NOMO-1 (cell line): ENCODE results near the gene SOAT1.
A peak's percentile ranks its signal among the peaks of the same experiment; 100 is the strongest.

Experiments
- DNase-seq, 2 experiments: peaks; one replicate each; lab custom pipeline; 2025; ENCODE audit not compliant: unreplicated experiment in 2 of 2; lab: John Stamatoyannopoulos, UW

SOAT1 gene

DNA sequence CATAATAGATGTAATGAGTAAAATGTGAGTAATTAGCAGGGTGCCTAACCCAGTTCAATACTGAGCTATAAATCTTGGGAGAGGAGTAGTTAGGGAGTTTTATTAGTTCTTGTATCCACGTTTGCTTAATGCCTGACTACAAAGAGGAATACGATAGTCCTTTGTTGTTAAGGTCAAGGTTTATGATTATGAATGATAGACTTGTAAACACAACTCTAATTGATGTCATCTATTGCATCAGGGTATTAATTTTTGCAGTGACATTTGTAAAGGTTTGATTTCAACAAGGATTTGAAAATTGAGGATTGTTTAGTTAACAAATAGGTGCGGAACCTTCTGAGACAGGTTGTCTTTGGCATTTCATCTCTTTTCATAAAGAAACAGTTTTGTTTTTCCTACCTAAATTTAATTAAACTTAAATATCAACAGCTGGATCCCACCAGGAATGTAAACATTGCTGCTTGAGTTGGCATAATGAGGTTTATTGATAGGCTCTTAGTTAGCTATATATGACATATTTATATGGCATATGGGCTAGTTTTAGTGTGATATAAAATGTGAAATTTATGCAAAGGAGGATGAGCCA, 9.7 kb downstream of the SOAT1 start:
- no peak for DNase-seq

DNA sequence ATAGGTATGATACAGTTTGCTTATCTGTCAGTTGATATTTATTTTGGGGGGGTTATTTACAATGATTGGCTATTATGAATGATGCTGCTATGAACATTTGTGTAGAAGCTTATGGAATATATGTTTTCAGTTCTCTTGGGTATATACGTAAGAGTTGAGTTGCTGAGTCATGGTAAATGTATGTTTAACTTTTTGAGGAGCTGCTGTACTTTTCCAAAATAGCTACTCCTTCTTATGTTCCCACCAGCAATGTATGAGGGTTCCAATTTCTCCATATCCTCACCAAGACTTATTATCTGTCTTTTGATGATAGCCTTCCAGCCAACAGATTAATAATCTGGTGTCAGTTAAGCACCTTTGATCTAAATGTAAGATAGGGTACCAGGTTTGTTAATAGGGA, 11.9 kb downstream of the SOAT1 start:
- no peak for DNase-seq

DNA sequence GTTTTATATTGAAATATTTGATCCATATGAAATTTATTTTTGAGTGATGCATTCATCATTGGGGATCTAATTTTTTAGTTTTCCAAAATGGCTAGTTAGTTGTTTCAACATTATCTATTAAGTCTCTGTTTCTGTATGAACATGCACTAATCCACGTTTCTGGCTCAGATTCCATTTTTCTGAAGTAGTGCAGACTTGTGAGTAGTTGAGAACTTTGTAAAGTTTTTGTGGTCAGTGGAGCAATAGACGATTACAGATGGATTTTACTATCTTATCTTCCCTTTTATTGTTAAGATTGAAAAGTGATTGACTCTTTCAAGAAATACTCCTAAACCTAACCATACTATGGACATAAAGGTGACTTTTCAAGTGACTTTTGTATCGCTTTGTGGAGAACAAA, 16.7 kb downstream of the SOAT1 start:
- peak in 1 of 2 experiments; percentile 3 for DNase-seq

DNA sequence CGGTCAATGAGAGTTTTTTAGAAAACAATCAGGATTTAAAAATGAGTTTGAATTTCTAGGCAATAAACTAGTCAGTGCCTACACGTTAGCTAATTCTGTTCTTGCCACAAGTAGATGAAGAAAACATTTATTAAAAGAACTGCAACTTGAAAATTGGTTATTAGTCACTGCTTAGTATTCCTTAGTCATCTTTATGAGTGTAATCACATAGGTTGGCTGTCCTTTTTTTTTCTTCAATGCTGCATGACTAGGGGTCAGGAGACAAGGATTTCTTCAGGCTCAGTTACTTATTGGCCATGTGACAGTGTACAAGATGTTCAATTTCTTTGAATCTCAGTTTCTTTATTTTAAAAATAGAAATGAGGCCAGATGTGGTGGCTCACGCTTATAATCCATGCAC, 17.1 kb downstream of the SOAT1 start:
- DNase-seq: peak in 1 of 2 experiments; percentile 9

DNA sequence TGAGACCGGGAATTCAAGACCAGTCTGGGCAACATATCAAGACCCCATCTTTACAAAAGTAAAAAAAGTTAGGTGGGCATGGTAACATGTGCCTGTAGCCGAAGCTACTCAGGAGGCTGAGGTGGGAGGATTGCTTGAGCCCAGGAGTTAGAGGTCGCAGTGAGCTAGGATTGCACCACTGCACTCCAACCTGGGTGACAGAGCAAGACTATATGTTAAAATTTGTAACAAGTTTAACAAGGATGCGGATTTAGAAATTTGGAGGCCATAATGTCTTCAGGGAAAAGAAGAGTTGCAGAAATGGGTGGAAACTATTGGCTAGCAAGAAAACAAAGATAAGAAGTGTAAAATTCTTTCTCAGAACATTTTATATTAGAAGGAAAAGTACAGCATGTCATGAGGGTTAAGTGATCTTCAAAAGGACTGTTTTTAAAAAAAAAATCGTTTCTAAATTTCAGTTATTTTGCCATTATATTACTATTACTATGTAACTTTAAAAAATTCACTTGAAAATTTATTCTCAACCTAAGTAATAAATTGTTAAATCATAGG, 17.6 kb downstream of the SOAT1 start:
- no peak for DNase-seq

DNA sequence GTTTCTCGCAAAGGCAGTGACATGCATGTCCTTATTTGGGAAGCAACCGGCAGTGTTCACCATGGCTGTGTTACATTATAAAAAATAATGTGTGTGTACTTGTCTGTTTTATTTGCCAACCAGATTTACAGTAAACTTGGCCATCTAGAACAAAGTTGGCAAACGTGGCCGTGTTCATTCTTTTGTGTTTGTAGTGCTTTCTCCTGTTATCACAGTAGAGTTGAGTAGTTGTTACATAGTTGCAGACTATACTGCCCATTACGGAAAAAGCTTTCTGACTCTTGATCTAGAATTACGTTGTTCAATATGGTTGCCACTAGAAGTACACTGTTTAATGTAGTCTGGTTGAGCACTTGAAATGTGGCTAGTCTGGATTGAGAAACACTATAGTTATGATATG, 19.4 kb downstream of the SOAT1 start:
- DNase-seq: no peak

DNA sequence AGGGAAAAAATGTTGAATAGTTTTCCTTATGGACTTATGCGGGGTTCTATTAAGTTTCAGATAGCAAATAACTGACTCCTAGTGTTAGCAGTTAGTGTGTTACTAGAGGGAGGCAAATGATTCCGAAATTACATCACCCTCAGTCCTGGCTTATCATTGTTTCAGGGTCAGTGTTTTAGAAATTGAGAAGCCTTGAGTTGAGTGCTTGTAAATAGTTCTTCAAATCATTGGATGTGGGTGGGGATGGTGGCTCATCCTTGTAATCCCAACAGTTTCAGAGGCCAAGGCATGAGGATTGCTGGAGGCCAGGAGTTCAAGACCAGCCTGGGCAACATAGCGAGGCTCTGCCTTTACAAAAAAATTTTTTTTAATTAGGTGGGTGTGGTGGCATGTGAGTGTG, 21.3 kb downstream of the SOAT1 start:
- DNase-seq: no peak

DNA sequence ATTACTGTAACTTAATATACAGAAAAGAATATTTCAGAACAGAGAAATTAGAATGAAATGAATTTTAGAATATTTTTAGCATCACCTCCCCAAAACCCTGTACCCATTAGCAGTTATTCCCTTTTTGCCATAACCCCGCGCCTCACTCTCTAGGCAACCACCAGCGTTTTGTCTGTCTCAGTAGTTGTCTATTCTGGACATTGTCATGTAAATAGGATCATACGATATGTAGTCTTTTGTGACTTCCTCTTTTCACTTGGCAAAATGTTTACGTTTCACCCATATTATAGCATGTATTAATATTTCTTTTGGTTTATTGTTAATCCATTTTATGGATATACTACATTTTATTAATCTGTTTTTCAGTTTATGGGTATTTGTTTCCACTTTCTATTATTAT, 24.9 kb downstream of the SOAT1 start:
- peak; percentile 6 to 35 for DNase-seq

DNA sequence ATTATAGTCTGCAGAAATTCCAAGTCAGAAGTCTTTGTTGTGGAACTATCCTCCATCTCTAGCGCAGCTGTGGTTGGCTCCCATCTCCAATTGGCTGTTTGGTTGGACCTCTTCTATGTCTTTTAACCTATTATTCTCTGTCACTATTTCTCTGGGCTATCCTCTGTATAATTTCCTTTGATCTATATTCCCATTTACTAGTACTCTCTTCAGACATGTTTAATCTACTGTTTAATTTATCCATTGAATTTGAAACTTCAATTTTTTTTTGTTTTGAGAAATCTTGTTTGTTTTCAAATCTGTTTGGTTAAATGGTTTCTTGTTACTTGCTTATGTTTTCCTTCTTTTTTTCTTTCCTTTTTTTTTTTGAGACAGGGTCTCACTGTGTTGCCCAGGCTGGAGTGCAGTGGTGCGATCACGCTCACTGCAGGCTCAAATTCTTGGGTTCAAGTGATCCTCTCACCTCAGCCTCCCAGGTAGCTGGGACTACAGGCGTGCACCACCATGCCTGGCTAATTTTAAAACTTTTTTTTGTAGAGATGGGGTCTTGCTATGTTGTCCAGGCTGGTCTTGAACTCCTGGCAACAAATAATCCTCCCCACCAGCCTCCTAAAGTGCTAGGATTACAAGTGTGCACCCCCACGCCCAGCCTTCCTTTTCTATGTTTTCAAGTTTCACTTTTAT, 28.1 kb downstream of the SOAT1 start:
- no peak for DNase-seq

DNA sequence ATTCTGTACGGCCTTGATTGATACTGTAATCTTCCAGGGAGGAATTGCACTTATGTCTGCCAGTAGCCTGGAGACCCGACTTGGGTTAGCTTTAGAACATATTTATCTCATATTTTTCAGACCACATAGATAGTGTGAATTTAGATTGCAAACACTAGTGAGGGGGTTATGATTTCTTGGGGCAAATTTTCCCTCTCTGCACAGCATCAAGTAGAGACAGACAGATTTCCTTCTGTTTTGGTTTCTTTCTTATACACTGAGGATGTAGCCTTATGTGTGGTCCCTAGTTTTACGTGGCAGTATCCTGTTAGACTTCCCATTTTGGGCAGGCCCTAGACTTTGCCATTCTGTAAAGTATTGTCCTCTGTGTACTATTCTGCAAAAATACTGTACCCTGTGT, 29.0 kb downstream of the SOAT1 start:
- no peak for DNase-seq

DNA sequence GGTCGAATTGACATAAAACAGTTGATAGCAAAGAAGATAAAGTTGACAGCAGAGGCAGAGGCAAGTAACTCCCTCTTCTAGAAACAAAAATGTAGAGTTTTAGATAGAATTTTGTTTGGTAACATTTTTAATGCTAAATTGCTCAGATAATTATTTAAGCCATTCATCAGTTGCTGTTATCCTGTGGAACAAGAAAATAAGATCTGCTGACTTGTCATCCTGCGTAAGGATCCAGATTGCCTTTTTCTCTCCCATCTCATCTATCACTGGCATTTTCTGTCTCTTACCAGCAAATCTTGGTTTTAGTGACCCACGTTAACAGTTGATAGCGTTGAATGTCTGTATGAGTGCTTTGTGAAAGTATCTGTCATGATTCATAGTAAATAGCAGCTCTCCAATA, 29.8 kb downstream of the SOAT1 start:
- no peak for DNase-seq

DNA sequence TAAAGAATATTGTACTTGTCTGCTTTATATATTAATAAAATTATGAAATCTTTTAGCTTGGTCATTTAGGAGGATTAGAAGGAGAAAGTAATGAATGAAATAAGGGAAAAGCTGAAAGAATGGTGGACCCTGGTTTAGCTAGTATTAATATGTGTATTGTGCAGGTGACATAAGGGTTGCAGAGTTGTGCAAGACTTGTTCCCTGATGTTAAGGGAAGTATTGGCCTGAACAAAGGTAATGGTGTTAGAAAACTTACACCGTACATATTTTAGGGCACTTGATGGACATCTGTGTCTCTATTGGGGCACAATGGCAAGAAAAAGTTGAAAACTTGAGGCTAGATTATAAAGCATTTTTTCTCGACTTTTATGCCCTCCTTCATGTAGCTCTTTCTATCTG, 32.2 kb downstream of the SOAT1 start:
- no peak for DNase-seq

DNA sequence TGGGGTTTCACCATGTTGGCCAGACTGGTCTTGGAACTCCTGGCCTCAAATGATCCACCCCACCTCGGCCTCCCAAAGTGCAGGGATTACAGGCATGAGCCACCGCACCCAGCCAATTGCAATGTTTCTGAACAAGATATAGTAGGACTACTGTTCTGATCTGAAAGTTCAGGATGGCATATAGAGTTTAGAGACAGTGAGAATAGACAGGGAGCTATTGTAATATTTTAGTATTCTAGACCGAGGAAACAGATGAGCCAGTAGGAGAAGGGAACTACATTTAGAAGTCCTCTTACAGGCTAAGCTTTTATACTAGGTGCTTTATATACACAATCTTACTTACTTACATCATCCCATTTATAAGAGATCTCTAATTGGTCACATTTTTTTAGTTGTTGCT, 33.1 kb downstream of the SOAT1 start:
- DNase-seq: peak in 1 of 2 experiments; percentile 17

DNA sequence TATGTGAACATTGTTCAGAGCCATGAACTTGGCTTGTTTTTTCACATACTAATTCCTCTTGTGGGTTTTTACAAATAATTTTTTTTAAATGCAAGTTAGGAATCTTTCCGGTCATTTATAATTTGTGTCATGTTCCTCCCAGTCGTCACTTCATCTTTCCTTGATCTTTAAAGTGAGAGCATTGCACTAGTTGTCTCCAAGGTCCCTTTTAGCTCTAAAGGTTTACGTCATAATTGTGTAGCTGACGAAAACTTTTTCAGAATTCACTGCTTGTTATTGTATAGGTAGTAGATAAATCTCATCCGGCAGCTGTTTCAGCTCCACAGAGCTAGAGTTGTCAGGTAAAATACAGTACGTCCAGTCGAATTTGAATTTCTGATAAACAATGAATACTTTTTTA, 33.6 kb downstream of the SOAT1 start:
- no peak for DNase-seq

DNA sequence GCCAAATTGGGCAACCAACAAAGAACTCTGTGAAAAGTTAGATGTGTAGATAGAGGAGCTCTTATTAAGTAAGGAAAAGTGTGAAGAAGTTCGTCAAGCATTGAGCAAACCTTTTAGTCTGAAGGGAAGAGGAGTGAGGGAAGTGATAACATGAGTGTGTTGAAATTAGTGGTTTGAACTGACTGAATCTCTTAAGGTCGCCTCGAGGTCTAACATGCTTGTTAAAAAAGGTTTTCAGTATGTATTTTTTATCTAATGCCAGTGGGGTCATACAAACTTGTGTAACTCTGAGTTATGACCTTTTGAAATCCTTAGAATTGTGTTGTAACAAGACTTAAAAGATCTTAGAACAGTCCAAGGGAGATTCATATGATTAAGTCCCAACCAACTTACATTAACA, 34.1 kb downstream of the SOAT1 start:
- DNase-seq: peak; percentile 81 to 99

DNA sequence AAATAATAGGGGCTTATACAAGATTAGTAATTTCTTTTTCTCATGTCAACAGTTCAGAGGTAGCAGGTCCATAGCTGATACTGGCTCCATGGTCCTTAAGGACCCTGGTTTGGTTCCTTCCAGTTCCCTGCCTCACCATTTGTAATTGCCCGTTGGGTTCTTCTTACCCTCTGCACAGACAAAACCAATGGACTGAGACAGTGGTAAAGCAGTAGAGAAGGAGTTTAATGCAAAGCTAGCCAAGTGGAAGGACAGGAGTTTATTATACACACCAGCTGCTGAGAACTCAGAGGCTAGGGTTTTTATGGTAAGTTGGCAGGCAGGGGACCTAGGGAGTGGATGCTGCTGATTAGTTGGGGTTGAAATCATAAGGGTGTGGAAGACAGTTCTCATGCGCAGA, 36.3 kb downstream of the SOAT1 start:
- no peak for DNase-seq

DNA sequence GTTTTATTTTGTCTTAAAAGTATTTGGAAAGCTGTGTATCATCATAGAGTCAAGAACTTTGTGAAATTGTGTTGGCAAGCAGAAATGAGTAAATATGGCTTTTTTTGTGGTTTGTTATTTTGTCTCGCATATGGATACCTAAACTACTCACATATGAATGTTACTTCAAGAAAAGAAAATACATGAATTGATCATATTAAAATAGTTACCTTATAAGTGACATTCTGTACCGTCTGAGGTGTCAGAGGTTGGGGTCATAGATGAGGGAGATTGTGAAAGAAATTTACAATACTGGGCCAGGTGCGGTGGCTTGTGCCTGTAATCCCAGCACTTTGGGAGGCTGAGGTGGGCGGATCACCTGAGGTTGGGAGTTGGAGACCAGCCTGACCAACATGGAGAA, 40.8 kb downstream of the SOAT1 start:
- DNase-seq: no peak

DNA sequence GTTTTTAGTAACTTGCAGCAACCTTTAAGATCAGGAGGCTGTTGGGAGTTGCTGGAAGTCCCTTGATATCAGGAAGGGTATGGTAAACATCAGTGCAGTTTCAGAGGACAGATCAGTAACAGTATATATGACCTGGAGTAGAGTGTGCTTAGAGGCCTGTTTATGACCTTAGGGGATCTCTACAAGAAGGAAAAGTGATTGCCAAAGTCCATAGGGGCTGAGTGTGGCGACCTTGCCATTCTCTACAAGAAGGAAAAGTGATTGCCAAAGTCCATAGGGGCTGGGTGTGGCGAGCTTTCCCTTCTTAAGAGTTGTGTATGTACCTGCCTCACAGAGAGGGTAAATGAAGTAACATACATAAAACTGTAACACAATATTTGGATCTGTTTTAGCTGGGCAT, 43.7 kb downstream of the SOAT1 start:
- DNase-seq: no peak

DNA sequence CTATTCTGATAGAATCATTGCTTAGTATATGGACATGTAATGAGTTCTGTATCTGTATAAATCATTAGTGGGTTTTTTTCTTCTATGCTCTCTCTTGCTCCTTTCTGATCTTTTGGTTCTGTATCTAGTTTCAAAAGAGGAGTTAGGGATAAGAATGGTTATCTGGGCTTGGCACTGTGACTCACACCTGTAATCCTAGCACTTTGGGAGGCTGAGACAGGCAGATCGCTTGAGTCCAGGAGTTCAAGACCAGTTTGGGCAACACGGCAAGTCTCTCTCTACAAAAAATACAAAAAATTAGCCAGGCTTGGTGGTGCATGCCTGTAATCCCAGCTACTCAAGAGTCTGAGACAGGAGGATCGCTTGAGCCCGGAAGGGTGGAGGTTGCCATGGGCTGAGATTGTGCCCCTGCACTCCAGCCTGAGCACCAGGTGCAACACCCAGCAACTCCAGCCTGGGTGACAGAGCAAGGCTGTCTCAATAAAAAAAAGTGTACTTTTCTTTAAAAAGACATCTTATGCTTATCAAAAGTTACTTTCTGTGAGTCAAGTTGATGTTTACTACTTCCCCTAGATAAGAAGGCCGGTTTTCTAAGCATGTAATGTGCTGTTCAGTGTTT, 44.5 kb downstream of the SOAT1 start:
- DNase-seq: no peak

DNA sequence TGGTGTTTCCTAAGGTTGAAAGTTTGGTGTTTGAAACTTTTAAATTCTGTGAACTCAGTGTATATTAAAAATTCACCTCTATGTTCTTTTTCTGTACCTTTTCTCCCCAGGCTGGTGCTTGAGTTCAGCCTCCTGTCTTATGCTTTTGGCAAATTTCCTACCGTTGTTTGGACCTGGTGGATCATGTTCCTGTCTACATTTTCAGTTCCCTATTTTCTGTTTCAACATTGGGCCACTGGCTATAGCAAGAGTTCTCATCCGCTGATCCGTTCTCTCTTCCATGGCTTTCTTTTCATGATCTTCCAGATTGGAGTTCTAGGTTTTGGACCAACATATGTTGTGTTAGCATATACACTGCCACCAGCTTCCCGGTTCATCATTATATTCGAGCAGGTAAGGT, 47.3 kb downstream of the SOAT1 start:
- DNase-seq: peak; percentile 46 to 80

DNA sequence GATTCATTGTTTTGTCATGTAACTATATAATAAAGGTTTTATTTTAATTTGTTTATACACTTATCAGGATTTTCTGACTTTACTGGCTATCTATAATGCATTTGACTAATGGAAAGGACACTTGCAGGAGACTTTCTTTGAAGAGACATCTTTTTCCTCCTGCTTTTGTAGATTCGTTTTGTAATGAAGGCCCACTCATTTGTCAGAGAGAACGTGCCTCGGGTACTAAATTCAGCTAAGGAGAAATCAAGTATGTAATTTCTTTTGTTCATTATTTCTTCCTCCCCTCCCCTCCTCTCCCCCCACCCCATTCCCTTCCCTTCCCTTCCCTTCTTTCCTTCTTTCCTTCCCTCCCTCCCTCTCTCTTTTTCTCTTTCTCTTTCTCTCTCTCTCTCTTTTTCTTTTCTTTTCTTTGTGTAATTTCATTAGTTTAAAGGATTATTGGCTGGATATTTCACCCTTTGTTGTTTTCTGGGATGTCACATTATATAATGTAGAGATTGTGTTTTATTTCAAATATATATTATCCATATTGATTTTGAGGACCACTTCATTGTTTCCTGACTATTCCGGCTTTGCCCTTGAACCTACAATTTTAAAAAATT, 48.4 kb downstream of the SOAT1 start:
- no peak for DNase-seq
